Coronary artery (tissue), 2 donors: ENCODE measurements around the gene MMP10.

ENCODE experiments used
- DNase-seq: peaks from one replicate; pipeline ENCODE4 v3.0.0-alpha.2; 2017; ENCODE audit warnings: low spot score
- H3K27ac ChIP-seq, 2 donors: fragments of 200-600 bp; sonication (generic); one replicate each; pipeline ENCODE4 v1.5.1; 2016 to 2019
- H3K4me3 ChIP-seq: fragments of 200-600 bp; sonication (generic); 2 replicates; pipeline ENCODE4 v1.5.1; 2016; ENCODE audit warnings: mild to moderate bottlenecking, moderate library complexity
- TF ChIP-seq, protein P1 (sequence below): fragments of 200-600 bp; sonication (generic); IDR thresholded peaks from one replicate; pipeline ENCODE4 v1.5.1; 2019; ENCODE audit warnings: antibody characterized with exemption

Gene MMP10

DNA sequence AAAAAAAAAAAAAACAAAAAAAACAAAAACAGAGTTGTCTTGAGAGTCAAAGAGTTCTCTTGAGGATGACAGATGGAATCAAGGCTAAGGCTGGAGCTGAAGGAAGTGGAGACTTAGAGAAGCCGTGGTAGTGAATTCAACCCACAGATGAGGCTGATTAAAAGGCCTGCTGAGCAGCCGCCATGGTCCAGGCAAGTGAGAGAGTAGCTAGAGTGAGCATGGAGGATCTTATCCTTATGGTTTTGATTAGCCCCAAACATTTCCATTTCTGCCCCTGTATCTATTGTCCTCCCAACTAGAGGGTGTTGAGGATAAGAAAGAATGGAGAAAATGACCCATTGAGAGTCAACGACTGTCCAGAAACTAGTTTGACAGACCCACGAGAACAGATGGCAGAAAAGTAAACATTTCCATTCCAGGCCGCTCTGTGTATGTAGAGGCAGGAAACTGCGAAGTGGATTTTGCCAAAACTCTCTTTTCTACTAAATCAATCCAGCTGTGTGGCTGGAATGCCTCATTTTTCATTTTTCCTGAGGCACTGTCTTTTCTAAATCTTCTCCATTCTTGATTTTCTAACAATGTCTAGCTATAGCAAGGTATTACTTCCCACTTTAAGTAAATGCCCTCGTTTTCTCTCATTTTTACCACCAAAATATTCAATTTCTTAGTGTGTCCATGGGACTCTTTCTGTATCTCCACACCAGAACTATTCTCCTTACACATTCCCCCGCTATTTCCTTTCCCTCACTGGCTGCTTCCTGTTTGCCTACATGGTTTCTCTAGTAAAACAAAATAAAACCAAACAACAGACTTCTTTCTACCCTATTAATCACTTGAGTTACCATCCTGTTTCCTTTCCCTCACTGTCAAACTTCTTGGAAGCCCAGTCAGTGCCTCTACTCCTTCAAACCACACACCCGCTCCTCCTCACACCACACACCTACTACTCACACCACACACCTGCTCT, 50.3 kb downstream of the MMP10 start:
- TF ChIP-seq, protein P1, sequence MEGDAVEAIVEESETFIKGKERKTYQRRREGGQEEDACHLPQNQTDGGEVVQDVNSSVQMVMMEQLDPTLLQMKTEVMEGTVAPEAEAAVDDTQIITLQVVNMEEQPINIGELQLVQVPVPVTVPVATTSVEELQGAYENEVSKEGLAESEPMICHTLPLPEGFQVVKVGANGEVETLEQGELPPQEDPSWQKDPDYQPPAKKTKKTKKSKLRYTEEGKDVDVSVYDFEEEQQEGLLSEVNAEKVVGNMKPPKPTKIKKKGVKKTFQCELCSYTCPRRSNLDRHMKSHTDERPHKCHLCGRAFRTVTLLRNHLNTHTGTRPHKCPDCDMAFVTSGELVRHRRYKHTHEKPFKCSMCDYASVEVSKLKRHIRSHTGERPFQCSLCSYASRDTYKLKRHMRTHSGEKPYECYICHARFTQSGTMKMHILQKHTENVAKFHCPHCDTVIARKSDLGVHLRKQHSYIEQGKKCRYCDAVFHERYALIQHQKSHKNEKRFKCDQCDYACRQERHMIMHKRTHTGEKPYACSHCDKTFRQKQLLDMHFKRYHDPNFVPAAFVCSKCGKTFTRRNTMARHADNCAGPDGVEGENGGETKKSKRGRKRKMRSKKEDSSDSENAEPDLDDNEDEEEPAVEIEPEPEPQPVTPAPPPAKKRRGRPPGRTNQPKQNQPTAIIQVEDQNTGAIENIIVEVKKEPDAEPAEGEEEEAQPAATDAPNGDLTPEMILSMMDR, result no peak
- DNase-seq, result no peak
- no peak overlapping the region for H3K4me3 ChIP-seq
- H3K27ac ChIP-seq, result no peak overlapping the region

DNA sequence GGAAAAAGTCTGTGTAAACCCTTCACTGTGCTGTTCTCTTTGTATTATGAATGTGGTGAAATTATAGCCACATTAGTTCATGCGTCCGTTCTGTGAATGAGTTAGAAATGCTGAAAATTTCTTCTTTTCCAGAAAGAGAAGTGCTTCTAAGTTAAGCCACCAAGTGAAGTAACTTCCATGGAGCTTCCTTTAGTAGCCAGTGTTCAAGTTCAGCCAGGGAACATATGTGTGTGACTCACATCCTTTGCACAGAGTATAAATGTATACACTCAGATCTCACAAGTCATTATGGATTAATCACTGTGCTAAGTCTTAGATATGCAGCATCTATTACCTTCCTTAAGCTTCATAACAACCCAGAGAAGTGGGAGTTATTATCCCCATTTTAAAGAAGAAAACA, 52.5 kb downstream of the MMP10 start:
- Histone ChIP-seq H3K4me3 (no peak overlapping the region), H3K27ac (no peak overlapping the region)
- TF ChIP-seq, protein P1, result no peak
- no peak for DNase-seq

DNA sequence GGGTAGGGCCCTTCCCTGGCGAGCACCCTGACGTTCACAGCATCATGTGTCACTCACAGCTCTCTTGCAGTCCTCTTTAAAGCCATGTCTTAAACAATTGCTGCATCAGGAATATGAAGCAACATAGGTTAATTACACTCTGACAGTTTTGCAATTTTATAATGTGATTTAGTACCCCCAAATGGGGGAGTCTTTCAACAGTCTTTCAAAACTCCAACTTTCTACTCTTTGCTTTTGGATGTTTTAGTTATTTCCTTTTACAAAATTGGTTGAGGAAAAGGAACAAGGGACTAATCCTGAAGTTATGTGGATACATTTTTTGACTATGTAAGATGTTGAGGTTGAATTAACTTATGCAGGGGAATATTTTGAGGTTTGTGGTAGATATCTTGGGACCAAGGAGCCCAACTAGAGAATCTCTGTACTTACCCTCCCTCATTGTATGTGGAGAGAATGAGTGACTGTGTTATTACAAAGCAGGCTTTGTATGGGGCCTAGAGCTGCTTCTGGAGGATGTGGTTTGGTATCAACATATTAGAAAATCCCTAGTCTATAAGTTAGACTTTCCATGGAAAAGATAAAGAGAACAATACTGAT, 55.4 kb downstream of the MMP10 start, which contains the start of gene MMP8:
Gene MMP8 (minus strand): TSS at position 51 of the 597 bp plus-strand sequence. CDS start 99 bp downstream, outside the sequence.
- TF ChIP-seq, protein P1, result no peak
- H3K27ac ChIP-seq, result no peak within 1 kb of the TSS
- H3K4me3 ChIP-seq, result no peak within 1 kb of the TSS
- no peak for DNase-seq

DNA sequence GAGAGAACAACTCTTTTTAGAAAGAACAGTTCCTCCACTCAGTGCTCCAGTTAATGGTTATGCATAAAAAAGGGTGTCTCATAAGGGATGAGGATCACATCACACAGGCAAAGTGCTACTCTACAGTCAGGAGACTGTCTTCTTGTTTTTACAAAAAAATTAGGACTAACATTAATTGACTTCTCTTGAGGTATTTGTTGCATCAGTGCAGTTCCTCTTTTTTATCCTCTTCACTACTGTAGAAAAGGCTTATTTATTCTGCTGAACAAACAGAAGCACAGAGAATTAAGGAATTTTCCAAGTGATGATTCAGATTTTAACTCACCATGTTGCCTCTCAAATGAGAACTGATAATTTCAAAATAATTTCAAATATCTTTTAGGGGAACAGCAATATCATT, 57.6 kb downstream of the MMP10 start:
- H3K27ac ChIP-seq, result no peak overlapping the region
- H3K4me3 ChIP-seq, result no peak overlapping the region
- TF ChIP-seq, protein P1, result no peak
- DNase-seq, result no peak
